ENCODE measurements around the gene SCAMP4. TPM values are rescaled to one million over a fixed set of nuclear protein-coding genes. Genes with fewer than 3 reads are reported as not detected.
A peak's percentile ranks its signal among the peaks of the same experiment; 100 is the strongest.

Gene SCAMP4
- total RNA-seq, 2 experiments from 2014 or later, result 21.3 to 49.9 TPM

DNA sequence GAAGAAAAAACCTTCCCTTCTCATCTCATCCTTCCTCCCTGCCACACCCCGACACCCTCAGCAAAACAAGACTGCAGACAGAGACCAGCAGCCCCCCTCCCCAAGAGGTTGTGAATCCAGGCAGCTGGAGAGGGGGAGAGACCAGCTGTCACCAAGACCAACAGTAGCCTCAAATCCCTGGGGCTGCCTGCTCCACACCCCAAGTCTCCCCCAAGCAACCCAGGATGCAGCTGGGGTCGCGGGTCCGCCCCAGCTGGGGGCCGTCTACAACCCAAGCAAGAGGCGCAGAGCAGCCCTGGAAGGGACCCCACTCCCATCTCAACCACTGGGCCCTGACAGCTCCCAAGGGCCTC lies 48.9 kb upstream of the SCAMP4 start:
- Histone ChIP-seq H2AFZ (ENCODE audit: low read length) (no peak overlapping the region), H3K27ac (ENCODE audit: low read depth, low read length, poor library complexity, severe bottlenecking) (peak overlapping the region; percentile 86), H3K4me3 (ENCODE audit: low read depth, low read length, poor library complexity, severe bottlenecking) (peak overlapping the region; percentile 68), H3K4me1 (ENCODE audit: insufficient read depth, low read length, poor library complexity, severe bottlenecking) (peaks cover 84% of the 10 kb centered on the region), H3K36me3 (ENCODE audit: insufficient read depth, low read length) (peaks cover 17% of the 10 kb centered on the region), H3K79me2 (ENCODE audit: insufficient read depth, low read depth, low read length) (peaks cover 82% of the 10 kb centered on the region), H3K4me2 (ENCODE audit: low read length) (peak overlapping the region; percentile 98), H4K20me1 (ENCODE audit: insufficient read depth, low read length) (peaks cover 20% of the 10 kb centered on the region), H3K9me3 (ENCODE audit: low read length) (no peaks in the 10 kb centered on the region), H3K9me2 (ENCODE audit: insufficient read depth, low read length) (no peaks in the 10 kb centered on the region)
- TF ChIP-seq CTCF (conservative IDR thresholded peaks at IDR 0.05; ENCODE audit: low read length) (no peak), EZH2phosphoT487 (IDR thresholded peaks at IDR 0.05; ENCODE audit: borderline replicate concordance, low read depth, low read length) (no peak)
- intact Hi-C loops (cut with micrococcal nuclease; ENCODE audit: unreplicated experiment), result no loop called here
- DNase-seq (ENCODE audit: low spot score), result peak; percentile 31
- BruUV-seq (replicated peaks), result no TSS peak
- ChIA-PET CTCF (ENCODE audit: unreplicated experiment) (no interaction called here), POLR2A (interaction anchor here (1.8 kb wide), 1 partner anchor 20 kb away, joined by 6 read pairs; no protein-coding TSS in a partner anchor)

DNA sequence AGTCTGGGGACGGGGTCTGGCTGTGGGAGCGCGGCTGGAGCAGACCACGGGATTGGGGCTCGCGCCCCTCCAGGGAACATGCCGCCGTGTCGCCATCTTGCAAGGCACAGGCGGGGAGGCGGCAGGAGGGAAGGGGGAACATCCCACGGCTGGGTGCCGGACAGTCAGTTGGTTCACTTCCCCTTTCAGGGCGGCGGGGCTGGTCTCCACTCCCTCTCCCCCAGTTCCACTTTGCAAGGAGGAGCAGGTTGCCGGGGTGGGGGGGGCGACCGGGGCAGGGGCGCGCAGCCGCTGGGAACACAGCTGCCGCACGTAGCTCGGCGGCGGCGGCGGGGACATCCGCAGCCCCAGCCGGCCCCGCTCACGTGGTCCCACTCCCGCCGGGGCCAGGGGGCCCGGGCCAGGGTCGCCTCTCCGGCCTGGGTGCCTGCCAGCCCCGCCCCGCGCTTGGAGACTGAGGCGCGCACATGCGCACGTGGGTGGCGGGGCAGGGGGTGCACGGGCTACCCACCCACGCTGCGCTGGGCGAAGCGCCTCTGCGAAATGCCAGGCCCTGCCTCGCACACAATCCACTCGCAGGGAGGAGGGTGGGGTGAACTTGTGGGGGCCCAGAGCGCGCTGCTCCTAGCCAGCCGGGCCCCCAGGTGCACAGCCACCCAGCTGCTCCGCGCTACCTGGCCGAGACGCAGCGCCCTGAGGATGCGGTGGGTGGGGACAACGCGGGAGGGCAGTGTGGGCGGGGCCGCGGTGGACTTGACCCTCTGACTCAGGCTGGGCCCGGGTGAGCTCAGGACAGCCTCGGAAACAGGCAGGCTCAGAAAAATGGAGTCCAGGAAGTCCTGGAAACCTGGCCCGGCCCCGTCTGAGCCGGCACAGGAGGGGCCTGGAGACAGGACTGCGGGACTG lies 48.2 kb upstream of the SCAMP4 start:
- peaks cover 88% of the 10 kb centered on the region for H3K79me2 ChIP-seq (ENCODE audit: insufficient read depth, low read depth, low read length)
- H3K27ac ChIP-seq (ENCODE audit: low read depth, low read length, poor library complexity, severe bottlenecking), result peak overlapping the region; percentile 86
- H3K9me3 ChIP-seq (ENCODE audit: low read length), result no peaks in the 10 kb centered on the region
- H3K9me2 ChIP-seq (ENCODE audit: insufficient read depth, low read length), result no peaks in the 10 kb centered on the region
- peak; percentile 82 for DNase-seq (ENCODE audit: low spot score)
- POLR2A ChIA-PET, result interaction anchor here (0.7 to 1.8 kb wide), 2 partner anchors 19 to 304 kb away, joined by 3 to 6 read pairs; no protein-coding TSS in a partner anchor
- H4K20me1 ChIP-seq (ENCODE audit: insufficient read depth, low read length), result peaks cover 26% of the 10 kb centered on the region
- H3K4me3 ChIP-seq (ENCODE audit: low read depth, low read length, poor library complexity, severe bottlenecking), result peak overlapping the region; percentile 68
- CTCF ChIA-PET (ENCODE audit: unreplicated experiment), result no interaction called here
- H3K4me1 ChIP-seq (ENCODE audit: insufficient read depth, low read length, poor library complexity, severe bottlenecking), result peaks cover 88% of the 10 kb centered on the region
- peaks cover 21% of the 10 kb centered on the region for H3K36me3 ChIP-seq (ENCODE audit: insufficient read depth, low read length)
- intact Hi-C loops (cut with micrococcal nuclease; ENCODE audit: unreplicated experiment), result no loop called here
- no peak overlapping the region for H2AFZ ChIP-seq (ENCODE audit: low read length)
- TF ChIP-seq CTCF (conservative IDR thresholded peaks at IDR 0.05; ENCODE audit: low read length) (no peak), EZH2phosphoT487 (IDR thresholded peaks at IDR 0.05; ENCODE audit: borderline replicate concordance, low read depth, low read length) (no peak)
- no TSS peak for BruUV-seq (replicated peaks)
- peak overlapping the region; percentile 98 for H3K4me2 ChIP-seq (ENCODE audit: low read length)

All from OCI-LY7 (cell line).